B cell (primary cell): ENCODE results near the gene YARS1. TPM values are rescaled to one million over a fixed set of nuclear protein-coding genes. Genes with fewer than 3 reads are reported as not detected.

Experiments
- ATAC-seq: fragments of 200-7000 bp; cut with Tn5 transposase; one replicate; pipeline ENCODE4 v1.10.0; 2021; ENCODE audit warnings: low read depth, mild to moderate bottlenecking, moderate number of reproducible peaks, moderate library complexity
- CTCF ChIA-PET: fragments of 350-600 bp; sonication (Branson Sonifier 250); formaldehyde crosslinking; loops from one replicate; lab custom pipeline; 2021; ENCODE audit warnings: antibody characterized with exemption, inconsistent platforms; lab: Charles Lee
- POLR2A ChIA-PET: fragments of 350-600 bp; sonication (Branson Sonifier 250); formaldehyde crosslinking; loops from one replicate; lab custom pipeline; 2021; ENCODE audit warnings: antibody characterized with exemption; lab: Charles Lee
- DNase-seq: peaks from one replicate; pipeline ENCODE4 v3.0.0; 2013
- H2AFZ ChIP-seq: 2 replicates; pipeline ENCODE4 v1.6.1; 2012; ENCODE audit warnings: mild to moderate bottlenecking, low read depth, low read length; ENCODE audit not compliant: insufficient read depth, poor library complexity, severe bottlenecking
- H3K27ac ChIP-seq, 2 donors: 1 replicate in 1 of 2; 2 replicates in 1 of 2; pipeline ENCODE4 v1.5.1; 2012 to 2013; ENCODE audit warnings: low read length in 2 of 2, mild to moderate bottlenecking in 2 of 2, moderate library complexity in 1 of 2
- H3K27me3 ChIP-seq, 4 experiments: fragments of 200-600 bp in 1 of 4; sonication (generic) in 1 of 4; replicated peaks in 1 of 4; 1 replicate in 2 of 4; 2 replicates in 2 of 4; pipeline versions ENCODE4 v1.6.1 to v1.7.0; 2013 to 2016; ENCODE audit warnings: low read length in 3 of 4, mild to moderate bottlenecking in 2 of 4, mixed read lengths in 1 of 4, moderate library complexity in 1 of 4; ENCODE audit not compliant: insufficient read depth in 4 of 4, control insufficient read depth in 3 of 4; ENCODE audit errors: control extremely low read depth in 1 of 4
- H3K36me3 ChIP-seq, 2 experiments: replicated peaks in 1 of 2; 1 replicate in 1 of 2; 2 replicates in 1 of 2; pipeline versions ENCODE4 v1.6.1 to v1.7.1; 2013; ENCODE audit warnings: low read length in 1 of 2; ENCODE audit not compliant: insufficient read depth in 2 of 2, control insufficient read depth in 1 of 2; ENCODE audit errors: control extremely low read depth in 1 of 2, extremely low read depth in 1 of 2
- H3K4me1 ChIP-seq, 2 donors: fragments of 200-600 bp in 1 of 2; sonication (generic) in 1 of 2; 1 replicate in 1 of 2; 2 replicates in 1 of 2; pipeline versions ENCODE4 v1.5.1 to v1.6.1; 2013 to 2017; ENCODE audit warnings: low read length in 2 of 2; ENCODE audit not compliant: control insufficient read depth in 2 of 2, insufficient read depth in 2 of 2
- H3K4me2 ChIP-seq: replicated peaks from 2 replicates; pipeline ENCODE3; 2012; ENCODE audit warnings: mild to moderate bottlenecking, low read depth, low read length; ENCODE audit not compliant: poor library complexity, severe bottlenecking
- H3K4me3 ChIP-seq, 5 experiments: fragments of 200-600 bp in 1 of 5; sonication (generic) in 1 of 5; 1 replicate in 3 of 5; 2 replicates in 2 of 5; pipeline versions ENCODE4 v1.5.1 to v1.7.0; 2011 to 2016; ENCODE audit warnings: low read length in 4 of 5, mild to moderate bottlenecking in 4 of 5, low read depth in 2 of 5, control low read depth in 1 of 5, moderate library complexity in 1 of 5; ENCODE audit not compliant: insufficient read depth in 1 of 5; ENCODE audit errors: control extremely low read depth in 1 of 5, extremely low read depth in 1 of 5
- H3K79me2 ChIP-seq: fragments of 200-600 bp; sonication (generic); one replicate; pipeline ENCODE4 v1.6.0; 2016; ENCODE audit warnings: low read length; ENCODE audit not compliant: control insufficient read depth, insufficient read depth
- H3K9ac ChIP-seq: fragments of 200-600 bp; sonication (generic); 2 replicates; pipeline ENCODE4 v1.6.1; 2017; ENCODE audit warnings: mild to moderate bottlenecking, low read length, moderate library complexity
- H3K9me3 ChIP-seq, 3 donors: one replicate each; pipeline versions ENCODE4 v1.6.1 to v1.7.1; 2013; ENCODE audit warnings: low read length in 2 of 3; ENCODE audit not compliant: control insufficient read depth in 2 of 3, insufficient read depth in 1 of 3; ENCODE audit errors: control extremely low read depth in 1 of 3
- H4K20me1 ChIP-seq: 2 replicates; pipeline ENCODE4 v1.6.0; 2012; ENCODE audit warnings: mild to moderate bottlenecking, low read length; ENCODE audit not compliant: insufficient read depth, control insufficient read depth, poor library complexity, severe bottlenecking
- H3K27ac Mint-ChIP-seq: one replicate; pipeline ENCODE4 v1.8.0; 2021; ENCODE audit warnings: mixed read lengths
- H3K27me3 Mint-ChIP-seq: one replicate; pipeline ENCODE4 v1.8.0; 2021; ENCODE audit warnings: mixed read lengths
- H3K4me1 Mint-ChIP-seq: one replicate; pipeline ENCODE4 v1.8.0; 2021; ENCODE audit warnings: mixed read lengths
- H3K4me3 Mint-ChIP-seq: one replicate; pipeline ENCODE4 v1.8.0; 2021; ENCODE audit warnings: mixed read lengths
- H3K9me3 Mint-ChIP-seq: one replicate; pipeline ENCODE4 v1.8.0; 2022; ENCODE audit warnings: mixed read lengths; ENCODE audit not compliant: insufficient read depth
- EZH2 ChIP-seq: IDR thresholded peaks from 2 replicates; pipeline ENCODE4 v1.6.1; 2012; ENCODE audit warnings: borderline replicate concordance, low read depth, mild to moderate bottlenecking, moderate library complexity, low read length; ENCODE audit not compliant: insufficient read depth, poor library complexity, severe bottlenecking
- WGBS: methylation state at CpG from one replicate; pipeline ENCODE4 v1.1.5; 2013; ENCODE audit warnings: missing lambda C conversion rate; ENCODE audit not compliant: insufficient coverage; 5-methylcytosine and 5-hydroxymethylcytosine counted together
- intact Hi-C: fragments of 100-400 bp; cut with micrococcal nuclease; formaldehyde crosslinking; loops from one replicate; pipeline ENCODE4 v1.10.0; 2022
- polyA plus RNA-seq: library from polyadenylated mRNA; depleted of rRNA; stranded (reverse); fragments of >200 nt; gene quantifications from 2 replicates; pipeline ENCODE4 v1.2.3, GENCODE V29; 2012
- total RNA-seq, 2 donors: library from RNA; stranded (reverse); fragments of 120-200 nt in 1 of 2; gene quantifications; 1 replicate in 1 of 2; 2 replicates in 1 of 2; pipeline versions ENCODE4 v1.2.3 to v1.2.4, GENCODE V29; 2013 to 2022
- TF ChIP-seq, protein P1 (sequence below): fragments of 200-600 bp; IDR thresholded peaks from one replicate; pipeline ENCODE4 v1.8.0; 2022; ENCODE audit warnings: antibody characterized with exemption, mild to moderate bottlenecking

YARS1 gene
- total and polyA plus RNA-seq, 2 donors (not counting 1 experiment from before 2014, with no cell fraction given): 33.0 to 73.2 TPM

DNA sequence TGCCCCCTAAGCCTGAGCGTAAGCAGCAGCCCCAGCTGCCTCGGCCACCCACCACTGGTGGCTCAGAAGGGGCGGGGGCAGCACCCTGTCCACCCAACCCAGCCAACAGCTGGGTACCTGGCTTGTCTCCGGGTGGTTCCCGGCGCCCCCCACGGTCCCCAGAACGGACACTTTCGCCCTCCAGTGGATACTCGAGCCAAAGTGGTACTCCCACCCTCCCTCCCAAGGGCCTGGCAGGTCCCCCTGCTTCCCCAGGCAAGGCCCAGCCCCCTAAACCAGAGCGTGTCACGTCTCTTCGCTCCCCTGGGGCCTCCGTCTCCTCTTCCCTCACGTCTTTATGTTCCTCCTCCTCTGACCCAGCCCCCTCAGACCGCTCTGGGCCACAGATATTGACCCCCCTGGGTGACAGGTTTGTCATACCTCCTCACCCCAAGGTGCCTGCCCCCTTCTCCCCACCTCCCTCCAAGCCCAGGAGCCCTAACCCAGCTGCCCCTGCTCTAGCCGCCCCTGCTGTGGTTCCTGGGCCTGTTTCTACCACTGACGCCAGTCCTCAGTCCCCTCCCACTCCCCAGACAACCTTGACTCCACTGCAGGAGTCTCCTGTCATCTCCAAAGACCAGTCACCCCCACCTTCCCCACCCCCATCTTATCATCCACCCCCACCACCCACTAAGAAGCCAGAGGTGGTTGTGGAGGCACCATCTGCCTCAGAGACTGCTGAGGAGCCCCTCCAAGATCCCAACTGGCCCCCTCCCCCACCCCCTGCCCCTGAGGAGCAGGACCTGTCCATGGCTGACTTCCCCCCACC is 46.2 kb downstream of the YARS1 start:
- no peaks in the 10 kb centered on the region for H4K20me1 ChIP-seq
- CTCF ChIA-PET: interaction anchor here (0.5 to 5.8 kb wide), 4 partner anchors 13 to 371 kb away, joined by 3 to 76 read pairs (median 66); no protein-coding TSS in a partner anchor
- no peaks in the 10 kb centered on the region for H3K27me3 ChIP-seq
- TF ChIP-seq, protein P1, sequence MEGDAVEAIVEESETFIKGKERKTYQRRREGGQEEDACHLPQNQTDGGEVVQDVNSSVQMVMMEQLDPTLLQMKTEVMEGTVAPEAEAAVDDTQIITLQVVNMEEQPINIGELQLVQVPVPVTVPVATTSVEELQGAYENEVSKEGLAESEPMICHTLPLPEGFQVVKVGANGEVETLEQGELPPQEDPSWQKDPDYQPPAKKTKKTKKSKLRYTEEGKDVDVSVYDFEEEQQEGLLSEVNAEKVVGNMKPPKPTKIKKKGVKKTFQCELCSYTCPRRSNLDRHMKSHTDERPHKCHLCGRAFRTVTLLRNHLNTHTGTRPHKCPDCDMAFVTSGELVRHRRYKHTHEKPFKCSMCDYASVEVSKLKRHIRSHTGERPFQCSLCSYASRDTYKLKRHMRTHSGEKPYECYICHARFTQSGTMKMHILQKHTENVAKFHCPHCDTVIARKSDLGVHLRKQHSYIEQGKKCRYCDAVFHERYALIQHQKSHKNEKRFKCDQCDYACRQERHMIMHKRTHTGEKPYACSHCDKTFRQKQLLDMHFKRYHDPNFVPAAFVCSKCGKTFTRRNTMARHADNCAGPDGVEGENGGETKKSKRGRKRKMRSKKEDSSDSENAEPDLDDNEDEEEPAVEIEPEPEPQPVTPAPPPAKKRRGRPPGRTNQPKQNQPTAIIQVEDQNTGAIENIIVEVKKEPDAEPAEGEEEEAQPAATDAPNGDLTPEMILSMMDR: no peak
- TF ChIP-seq EZH2: no peak
- Mint-ChIP-seq H3K4me1 (peaks cover 3% of the 10 kb centered on the region), H3K4me3 (no peak overlapping the region), H3K27ac (no peak overlapping the region), H3K9me3 (no peaks in the 10 kb centered on the region), H3K27me3 (peaks cover 4% of the 10 kb centered on the region)
- peaks cover 0 to 11% of the 10 kb centered on the region in 2 experiments for H3K36me3 ChIP-seq
- H3K9ac ChIP-seq: no peak overlapping the region
- DNase-seq: no peak
- H3K4me1 ChIP-seq: peaks cover 0 to 3% of the 10 kb centered on the region in 2 donors
- no peaks in the 10 kb centered on the region for H3K79me2 ChIP-seq
- no peak overlapping the region for H3K27ac ChIP-seq
- no peak overlapping the region for H3K4me3 ChIP-seq
- no peak overlapping the region for H2AFZ ChIP-seq
- no peaks in the 10 kb centered on the region for H3K9me3 ChIP-seq
- WGBS: 75% methylated on average over 16 of the region's 18 CpGs
- no peak overlapping the region for H3K4me2 ChIP-seq
- POLR2A ChIA-PET: interaction anchor here (0.6 to 0.7 kb wide), 2 partner anchors 17 to 537 kb away, joined by 3 to 5 read pairs; no protein-coding TSS in a partner anchor
- intact Hi-C loops: no loop called here
- ATAC-seq: no peak

DNA sequence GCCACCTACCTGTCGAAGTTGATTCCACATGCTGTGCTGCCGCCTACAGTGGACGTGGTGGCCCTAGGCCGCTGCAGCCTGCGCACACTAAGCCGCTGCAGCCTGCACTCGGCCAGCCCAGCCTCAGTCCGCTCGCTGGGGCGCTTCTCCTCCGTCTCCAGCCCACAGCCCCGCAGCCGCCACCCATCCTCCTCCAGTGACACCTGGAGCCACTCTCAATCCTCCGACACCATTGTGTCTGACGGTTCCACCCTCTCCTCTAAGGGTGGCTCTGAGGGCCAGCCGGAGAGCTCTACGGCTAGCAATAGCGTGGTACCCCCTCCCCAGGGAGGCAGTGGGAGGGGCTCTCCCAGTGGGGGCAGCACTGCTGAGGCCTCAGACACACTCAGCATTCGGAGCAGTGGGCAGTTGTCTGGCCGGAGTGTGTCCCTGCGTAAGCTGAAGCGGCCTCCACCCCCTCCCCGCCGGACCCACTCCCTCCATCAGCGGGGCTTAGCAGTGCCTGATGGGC is 46.9 kb downstream of the YARS1 start:
- H4K20me1 ChIP-seq: no peaks in the 10 kb centered on the region
- ChIA-PET CTCF (interaction anchor here (1.3 to 5.8 kb wide), 3 partner anchors 59 to 250 kb away, joined by 10 to 76 read pairs (median 75); no protein-coding TSS in a partner anchor), POLR2A (interaction anchor here (0.6 kb wide), 1 partner anchor 536 kb away, joined by 3 read pairs; no protein-coding TSS in a partner anchor)
- intact Hi-C loops: no loop called here
- H3K27ac ChIP-seq: no peak overlapping the region
- H3K79me2 ChIP-seq: no peaks in the 10 kb centered on the region
- no peak overlapping the region for H2AFZ ChIP-seq
- Mint-ChIP-seq H3K27ac (no peak overlapping the region), H3K9me3 (no peaks in the 10 kb centered on the region), H3K4me3 (no peak overlapping the region), H3K27me3 (peaks cover 4% of the 10 kb centered on the region), H3K4me1 (peaks cover 3% of the 10 kb centered on the region)
- peaks cover 0 to 5% of the 10 kb centered on the region in 2 experiments for H3K36me3 ChIP-seq
- no peak overlapping the region for H3K4me2 ChIP-seq
- H3K27me3 ChIP-seq: no peaks in the 10 kb centered on the region
- DNase-seq (no peak), ATAC-seq (no peak)
- no peaks in the 10 kb centered on the region for H3K9me3 ChIP-seq
- TF ChIP-seq EZH2: no peak
- peaks cover 0 to 3% of the 10 kb centered on the region in 2 donors for H3K4me1 ChIP-seq
- H3K4me3 ChIP-seq: no peak overlapping the region
- WGBS: 98% methylated on average over 25 of the region's 25 CpGs
- H3K9ac ChIP-seq: no peak overlapping the region
